ENCODE results near the gene PABPN1. TPM values are rescaled to one million over a fixed set of nuclear protein-coding genes. Genes with fewer than 3 reads are reported as not detected.
A peak's percentile ranks its signal among the peaks of the same experiment; 100 is the strongest.

The PABPN1 gene
- total RNA-seq, 1 donor from 2014 or later: 76.8 TPM

DNA sequence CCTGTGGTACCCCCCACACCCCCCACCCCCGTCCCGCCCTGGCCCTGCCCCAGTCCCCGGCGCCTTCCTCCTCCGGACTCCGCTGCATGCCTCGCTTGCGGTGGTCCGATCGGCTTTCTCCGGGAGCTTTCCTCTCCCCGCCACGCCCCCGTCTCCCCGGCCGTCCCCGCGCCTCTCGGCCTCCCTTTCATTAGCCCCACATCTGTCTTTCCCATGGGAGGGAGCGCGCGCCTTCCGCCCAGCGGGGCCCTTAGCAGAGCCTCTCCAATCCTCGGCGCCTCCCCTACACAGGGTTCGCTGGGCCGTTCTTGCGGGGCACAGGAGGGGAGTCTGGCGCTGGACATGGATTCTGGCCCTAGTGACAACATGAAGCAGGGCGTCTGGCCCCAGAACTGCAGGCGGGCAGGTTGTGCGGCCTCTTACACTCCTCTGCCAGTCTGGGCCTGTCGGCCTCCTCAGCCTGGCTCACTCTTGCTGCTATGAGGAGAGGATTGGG lies 45.2 kb downstream of the PABPN1 start:
- intact Hi-C loops (cut with micrococcal nuclease): no loop called here
- ATAC-seq: peak; percentile 70
- DNase-seq: peak; percentile 83

DNA sequence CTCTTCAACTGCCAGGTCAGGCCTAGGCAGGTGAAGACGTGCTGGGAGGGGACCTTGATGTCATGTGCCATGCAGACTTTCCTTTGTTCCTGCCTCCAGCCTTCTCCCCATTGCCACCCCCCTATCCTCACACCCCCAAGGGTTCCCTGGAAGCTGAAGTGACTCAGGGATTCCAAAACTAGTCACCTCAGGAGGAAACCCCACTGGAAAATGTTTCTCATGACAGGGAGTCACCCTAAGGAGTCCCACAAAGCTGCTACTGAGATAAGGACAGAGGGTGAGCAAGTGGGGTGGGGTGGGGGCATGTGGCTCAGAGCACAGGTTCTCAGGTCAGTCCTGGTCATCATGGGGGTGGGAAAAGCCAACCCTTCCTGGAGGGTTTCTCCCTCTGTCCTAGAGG lies 49.0 kb downstream of the PABPN1 start:
- intact Hi-C loops (cut with micrococcal nuclease): no loop called here
- ATAC-seq (no peak), DNase-seq (no peak)

DNA sequence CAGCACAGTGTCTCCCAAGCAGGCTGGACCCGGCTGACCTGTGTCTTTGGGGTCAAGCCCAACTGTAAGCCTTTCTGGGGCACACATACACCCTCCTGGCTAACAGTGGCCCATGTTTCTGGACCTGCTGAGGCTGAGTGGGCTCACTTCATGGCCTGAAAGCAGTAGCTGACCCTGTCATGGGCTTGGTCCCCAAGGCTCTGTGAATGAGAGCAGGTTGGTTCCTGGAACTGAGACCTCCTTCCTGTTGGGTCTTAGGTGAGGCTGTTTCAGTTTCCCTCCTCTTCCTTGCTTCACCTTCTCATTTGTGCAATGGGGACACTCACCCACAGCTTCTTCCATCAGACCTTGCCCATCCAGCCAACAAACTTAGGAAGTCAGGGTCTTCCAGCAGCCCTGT lies 50.6 kb downstream of the PABPN1 start:
- no peak for ATAC-seq

DNA sequence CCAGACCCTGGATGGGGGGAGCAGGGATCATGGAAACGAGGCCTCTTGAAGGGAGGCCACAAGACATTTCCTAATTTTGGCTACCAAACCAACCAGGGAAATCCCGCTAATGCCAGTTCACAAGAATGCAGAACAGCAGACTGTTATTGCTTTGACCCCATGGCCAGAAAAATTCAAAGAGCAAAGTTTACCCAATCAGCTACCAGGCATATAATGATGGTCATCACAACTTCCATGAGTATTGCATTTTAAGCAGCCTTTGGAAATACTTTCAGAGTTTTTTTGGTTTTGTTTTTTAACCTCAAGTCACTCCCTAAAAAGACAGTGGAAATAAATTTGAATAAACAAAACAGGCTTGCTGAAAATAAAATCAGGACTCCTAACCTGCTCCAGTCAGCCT lies 51.3 kb downstream of the PABPN1 start, which contains the start of gene IL25:
Gene IL25 (plus strand): TSS at position 301 of the 400 bp plus-strand sequence.
- ATAC-seq (no peak), DNase-seq (no peak)
- intact Hi-C loops (cut with micrococcal nuclease): no loop called here

More for the DNA sequence above, 50.6 kb downstream of the PABPN1 start:
- DNase-seq: no peak
- intact Hi-C loops (cut with micrococcal nuclease): no loop called here

DNA sequence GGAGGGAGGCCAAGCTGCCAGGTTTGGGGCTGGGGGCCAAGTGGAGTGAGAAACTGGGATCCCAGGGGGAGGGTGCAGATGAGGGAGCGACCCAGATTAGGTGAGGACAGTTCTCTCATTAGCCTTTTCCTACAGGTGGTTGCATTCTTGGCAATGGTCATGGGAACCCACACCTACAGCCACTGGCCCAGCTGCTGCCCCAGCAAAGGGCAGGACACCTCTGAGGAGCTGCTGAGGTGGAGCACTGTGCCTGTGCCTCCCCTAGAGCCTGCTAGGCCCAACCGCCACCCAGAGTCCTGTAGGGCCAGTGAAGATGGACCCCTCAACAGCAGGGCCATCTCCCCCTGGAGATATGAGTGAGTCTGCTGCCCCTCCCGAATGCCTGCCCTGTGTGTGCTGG lies 51.8 kb downstream of the PABPN1 start:
- DNase-seq: no peak
- intact Hi-C loops (cut with micrococcal nuclease): no loop called here
- ATAC-seq: no peak

Other genes starting within 250 kb of the PABPN1 start
- gene ACIN1, start 226.3 kb upstream of the PABPN1 start, total RNA-seq: 78.4 TPM
- gene C14orf119, start 226.0 kb upstream of the PABPN1 start, total RNA-seq: 23.6 TPM
- not detected for gene CIROP, start 216.5 kb upstream of the PABPN1 start, total RNA-seq
- gene CEBPE, start 202.2 kb upstream of the PABPN1 start, total RNA-seq: not detected
- gene SLC7A8, start 137.8 kb upstream of the PABPN1 start, total RNA-seq: 6.4 TPM
- not detected for gene RNF212B, start 83.5 kb upstream of the PABPN1 start, total RNA-seq
- gene HOMEZ, start 35.3 kb upstream of the PABPN1 start, total RNA-seq: 7.9 TPM
- 11.6 TPM for gene PPP1R3E, start 18.6 kb upstream of the PABPN1 start, total RNA-seq
- gene BCL2L2, start 14.6 kb upstream of the PABPN1 start, total RNA-seq: 38.3 TPM
- gene SLC22A17, start 31.4 kb downstream of the PABPN1 start, total RNA-seq: 10.7 TPM
- gene EFS, start 43.7 kb downstream of the PABPN1 start, total RNA-seq: 3.3 TPM
- not detected for gene IL25, start 51.4 kb downstream of the PABPN1 start, total RNA-seq
- gene CMTM5, start 55.6 kb downstream of the PABPN1 start, total RNA-seq: not detected
- gene MYH6, start 86.8 kb downstream of the PABPN1 start, total RNA-seq: 4,258 TPM
- 12,717 TPM for gene MYH7, start 114.2 kb downstream of the PABPN1 start, total RNA-seq
- gene NGDN, start 148.2 kb downstream of the PABPN1 start, total RNA-seq: 18.6 TPM
- 1.0 TPM for gene ZFHX2, start 230.3 kb downstream of the PABPN1 start, total RNA-seq
- gene THTPA, start 234.8 kb downstream of the PABPN1 start, total RNA-seq: 20.2 TPM
- gene AP1G2, start 246.3 kb downstream of the PABPN1 start, total RNA-seq: 15.5 TPM

All from left ventricle myocardium superior (tissue), 1 donor.